KMS-11 (cell line): ENCODE measurements around the gene GPR183.

Experiments
- H2AFZ ChIP-seq: fragments of 200-600 bp; sonication (generic); 2 replicates; pipeline ENCODE4 v1.6.1; 2016; ENCODE audit warnings: antibody characterized with exemption, mixed run types, low read depth
- H3K27ac ChIP-seq: fragments of 200-600 bp; sonication (generic); 2 replicates; pipeline ENCODE4 v1.6.1; 2016; ENCODE audit warnings: mild to moderate bottlenecking, mixed run types
- H3K27me3 ChIP-seq: fragments of 200-600 bp; sonication (generic); 2 replicates; pipeline ENCODE4 v1.6.1; 2017; ENCODE audit warnings: mild to moderate bottlenecking, low read depth, mixed run types, moderate library complexity; ENCODE audit not compliant: insufficient read depth
- H3K36me3 ChIP-seq: fragments of 200-600 bp; sonication (generic); 2 replicates; pipeline ENCODE4 v1.6.1; 2017; ENCODE audit warnings: mild to moderate bottlenecking, mixed run types; ENCODE audit not compliant: insufficient read depth
- H3K4me1 ChIP-seq: fragments of 200-600 bp; sonication (generic); 2 replicates; pipeline ENCODE4 v1.6.1; 2016; ENCODE audit warnings: mild to moderate bottlenecking, low read depth, mixed run types; ENCODE audit not compliant: poor library complexity, severe bottlenecking
- H3K4me2 ChIP-seq: fragments of 200-600 bp; sonication (generic); 2 replicates; pipeline ENCODE4 v1.7.0; 2016; ENCODE audit warnings: mild to moderate bottlenecking, mixed run types
- H3K4me3 ChIP-seq: fragments of 200-600 bp; sonication (generic); IDR thresholded peaks from 2 replicates; pipeline ENCODE4 v1.6.1; 2017; ENCODE audit warnings: low read depth, low read length, mixed read lengths; ENCODE audit not compliant: insufficient read depth
- H3K79me2 ChIP-seq: fragments of 200-600 bp; sonication (generic); 2 replicates; pipeline ENCODE4 v1.6.1; 2016; ENCODE audit warnings: low read depth, mixed run types; ENCODE audit not compliant: insufficient read depth
- H3K9ac ChIP-seq: fragments of 200-600 bp; sonication (generic); 2 replicates; pipeline ENCODE4 v1.6.1; 2016; ENCODE audit warnings: mild to moderate bottlenecking, mixed run types
- H4K20me1 ChIP-seq: fragments of 200-600 bp; sonication (generic); 2 replicates; pipeline ENCODE4 v1.6.1; 2016; ENCODE audit warnings: mild to moderate bottlenecking, mixed run types; ENCODE audit not compliant: insufficient read depth
- CTCF ChIP-seq: fragments of 200-600 bp; sonication (generic); conservative IDR thresholded peaks from 2 replicates; pipeline ENCODE4 v1.6.1; 2017; ENCODE audit warnings: low read depth, mild to moderate bottlenecking, antibody characterized with exemption, low read length, moderate library complexity, mixed read lengths

The GPR183 gene

GRCh38 chr13:99307648-99308339, 595 bp upstream of the GPR183 start:
- Histone ChIP-seq H3K4me2 (no peak overlapping the region), H3K4me3 (no peak overlapping the region), H3K27me3 (no peaks in the 10 kb centered on the region), H3K4me1 (no peaks in the 10 kb centered on the region), H3K27ac (no peak overlapping the region), H2AFZ (no peak overlapping the region), H3K36me3 (no peaks in the 10 kb centered on the region), H4K20me1 (no peaks in the 10 kb centered on the region), H3K79me2 (no peaks in the 10 kb centered on the region), H3K9ac (no peak overlapping the region)
- TF ChIP-seq CTCF: no peak

GRCh38 chr13:99305566-99305965, 1.6 kb downstream of the GPR183 start:
- Histone ChIP-seq H3K36me3 (no peaks in the 10 kb centered on the region), H3K4me1 (no peaks in the 10 kb centered on the region), H3K79me2 (no peaks in the 10 kb centered on the region), H3K4me3 (no peak overlapping the region), H4K20me1 (no peaks in the 10 kb centered on the region), H3K4me2 (no peak overlapping the region), H3K27ac (no peak overlapping the region), H2AFZ (no peak overlapping the region), H3K27me3 (no peaks in the 10 kb centered on the region), H3K9ac (no peak overlapping the region)
- no peak for TF ChIP-seq CTCF

- H3K9ac ChIP-seq: no peak overlapping the region
- TF ChIP-seq CTCF: no peak
- no peak overlapping the region for H2AFZ ChIP-seq
- H3K27ac ChIP-seq: no peak overlapping the region
- no peaks in the 10 kb centered on the region for H3K27me3 ChIP-seq
- H3K4me2 ChIP-seq: no peak overlapping the region
- H3K4me1 ChIP-seq: no peaks in the 10 kb centered on the region
- H3K79me2 ChIP-seq: no peaks in the 10 kb centered on the region
- no peak overlapping the region for H3K4me3 ChIP-seq
- H3K36me3 ChIP-seq: no peaks in the 10 kb centered on the region
- no peaks in the 10 kb centered on the region for H4K20me1 ChIP-seq
These were observed 2.0 kb downstream of the GPR183 start for GRCh38 chr13:99305158-99305557.

- no peak overlapping the region for H2AFZ ChIP-seq
- H3K36me3 ChIP-seq: no peaks in the 10 kb centered on the region
- no peak overlapping the region for H3K4me3 ChIP-seq
- no peaks in the 10 kb centered on the region for H3K79me2 ChIP-seq
- no peaks in the 10 kb centered on the region for H3K4me1 ChIP-seq
- H3K9ac ChIP-seq: no peak overlapping the region
- H3K27ac ChIP-seq: no peak overlapping the region
- H3K4me2 ChIP-seq: no peak overlapping the region
- no peak for TF ChIP-seq CTCF
- H3K27me3 ChIP-seq: no peaks in the 10 kb centered on the region
- no peaks in the 10 kb centered on the region for H4K20me1 ChIP-seq
These were observed 2.7 kb downstream of the GPR183 start for GRCh38 chr13:99304541-99304940.
